ENCODE measurements around the gene RAPGEF4.

DNA sequence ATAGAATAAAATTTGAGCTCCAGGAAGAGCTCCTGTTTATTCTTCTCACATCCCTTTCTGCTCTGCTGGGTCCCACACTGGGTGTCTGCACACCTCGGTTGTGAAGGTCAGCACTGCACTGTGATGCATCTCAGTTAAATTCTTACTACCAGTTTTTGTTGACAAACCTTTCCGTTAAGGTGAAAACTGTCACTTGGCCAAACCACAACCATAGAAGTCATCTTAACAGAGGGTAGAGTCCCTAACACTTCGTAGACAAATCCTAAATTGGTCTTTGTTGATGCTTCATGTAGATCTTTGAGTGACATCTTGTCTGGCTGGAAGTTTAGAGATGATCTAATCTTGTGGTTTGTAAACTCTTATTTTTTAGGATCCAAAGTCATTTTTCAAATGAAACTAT lies 172.6 kb downstream of the RAPGEF4 start:
- TF ChIP-seq, protein P1, sequence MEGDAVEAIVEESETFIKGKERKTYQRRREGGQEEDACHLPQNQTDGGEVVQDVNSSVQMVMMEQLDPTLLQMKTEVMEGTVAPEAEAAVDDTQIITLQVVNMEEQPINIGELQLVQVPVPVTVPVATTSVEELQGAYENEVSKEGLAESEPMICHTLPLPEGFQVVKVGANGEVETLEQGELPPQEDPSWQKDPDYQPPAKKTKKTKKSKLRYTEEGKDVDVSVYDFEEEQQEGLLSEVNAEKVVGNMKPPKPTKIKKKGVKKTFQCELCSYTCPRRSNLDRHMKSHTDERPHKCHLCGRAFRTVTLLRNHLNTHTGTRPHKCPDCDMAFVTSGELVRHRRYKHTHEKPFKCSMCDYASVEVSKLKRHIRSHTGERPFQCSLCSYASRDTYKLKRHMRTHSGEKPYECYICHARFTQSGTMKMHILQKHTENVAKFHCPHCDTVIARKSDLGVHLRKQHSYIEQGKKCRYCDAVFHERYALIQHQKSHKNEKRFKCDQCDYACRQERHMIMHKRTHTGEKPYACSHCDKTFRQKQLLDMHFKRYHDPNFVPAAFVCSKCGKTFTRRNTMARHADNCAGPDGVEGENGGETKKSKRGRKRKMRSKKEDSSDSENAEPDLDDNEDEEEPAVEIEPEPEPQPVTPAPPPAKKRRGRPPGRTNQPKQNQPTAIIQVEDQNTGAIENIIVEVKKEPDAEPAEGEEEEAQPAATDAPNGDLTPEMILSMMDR (IDR thresholded peaks at IDR 0.05; ENCODE audit: low read depth, low read length): no peak
- no peak for TF ChIP-seq EZH2phosphoT487 (IDR thresholded peaks at IDR 0.05; ENCODE audit: low read depth)
